ENCODE measurements around the gene ABCC8. TPM values are rescaled to one million over a fixed set of nuclear protein-coding genes. Genes with fewer than 3 reads are reported as not detected.

ABCC8 gene
- total RNA-seq, 1 experiment from 2014 or later = 2.4 TPM

DNA sequence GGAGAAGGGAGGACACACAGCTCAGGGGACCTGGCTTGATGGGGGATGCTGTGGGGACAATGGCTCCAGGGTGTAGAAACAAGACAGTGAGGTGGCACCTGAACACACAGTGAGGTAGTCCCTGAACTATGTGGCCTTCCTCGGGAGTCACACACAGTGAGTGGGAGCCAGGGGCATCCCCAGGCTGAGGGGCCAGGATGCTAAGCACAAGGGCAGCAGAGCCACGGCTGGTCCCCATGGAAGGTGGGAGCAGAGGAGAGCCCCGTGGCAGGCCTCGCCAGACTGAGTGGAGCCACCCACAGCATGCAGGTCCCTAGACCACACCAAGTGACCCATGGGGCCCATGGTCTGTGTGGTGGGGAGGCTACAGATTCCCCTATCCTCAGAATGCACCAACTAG, 26.0 kb upstream of the ABCC8 start:
- Histone ChIP-seq H3K14ac (ENCODE audit: insufficient read depth, low read length) (no peak overlapping the region; the same call in 1 of the 2 replicates), H4K8ac (replicated peaks; ENCODE audit: insufficient read length, low read depth, low read length) (no peak overlapping the region), H2BK12ac (ENCODE audit: insufficient read length, low read depth, low read length) (no peak overlapping the region), H4K20me1 (ENCODE audit: control insufficient read depth, insufficient read depth, insufficient read length) (no peaks in the 10 kb centered on the region), H3K4ac (ENCODE audit: low read depth, low read length) (no peak overlapping the region), H4K5ac (ENCODE audit: insufficient read length, low read depth, low read length) (no peak overlapping the region), H3K23ac (ENCODE audit: insufficient read length, low read depth, low read length) (no peak overlapping the region), H3K27ac (ENCODE audit: insufficient read length, low read depth, low read length) (no peak overlapping the region), H2BK5ac (ENCODE audit: insufficient read length, low read length) (no peak overlapping the region), H2BK20ac (ENCODE audit: low read depth, low read length, poor library complexity, severe bottlenecking) (no peak overlapping the region), H3K9ac (ENCODE audit: extremely low read depth, insufficient read length, low read length) (no peak overlapping the region), H2AFZ (ENCODE audit: low read length) (no peak overlapping the region), H3K4me2 (ENCODE audit: insufficient read depth, insufficient read length, low read length) (no peak overlapping the region), H3T11ph (ENCODE audit: low read length) (no peak overlapping the region), H3K23me2 (ENCODE audit: insufficient read length, low read depth, low read length, poor library complexity, severe bottlenecking) (no peaks in the 10 kb centered on the region), H2AK5ac (ENCODE audit: insufficient read length, low read length) (no peak overlapping the region), H3K27me3 (ENCODE audit: insufficient read depth, low read length) (no peaks in the 10 kb centered on the region), H3K18ac (ENCODE audit: insufficient read length, low read depth, low read length) (no peak overlapping the region), H3K79me1 (ENCODE audit: insufficient read depth, low read depth, low read length, poor library complexity, severe bottlenecking) (no peaks in the 10 kb centered on the region), H4K91ac (ENCODE audit: insufficient read length, low read depth, low read length) (no peak overlapping the region), H3K79me2 (ENCODE audit: insufficient read depth, low read length) (no peaks in the 10 kb centered on the region), H3K4me1 (ENCODE audit: insufficient read depth, low read length) (no peaks in the 10 kb centered on the region; the same call in 1 of the 2 replicates), H3K56ac (ENCODE audit: insufficient read length, low read depth, low read length) (no peak overlapping the region), H3K9me3 (ENCODE audit: control insufficient read depth, low read depth, low read length) (no peaks in the 10 kb centered on the region), H2BK15ac (ENCODE audit: low read depth, low read length) (no peak overlapping the region), H2BK120ac (ENCODE audit: low read depth, low read length, poor library complexity, severe bottlenecking) (no peak overlapping the region)
- TF ChIP-seq, protein P1, sequence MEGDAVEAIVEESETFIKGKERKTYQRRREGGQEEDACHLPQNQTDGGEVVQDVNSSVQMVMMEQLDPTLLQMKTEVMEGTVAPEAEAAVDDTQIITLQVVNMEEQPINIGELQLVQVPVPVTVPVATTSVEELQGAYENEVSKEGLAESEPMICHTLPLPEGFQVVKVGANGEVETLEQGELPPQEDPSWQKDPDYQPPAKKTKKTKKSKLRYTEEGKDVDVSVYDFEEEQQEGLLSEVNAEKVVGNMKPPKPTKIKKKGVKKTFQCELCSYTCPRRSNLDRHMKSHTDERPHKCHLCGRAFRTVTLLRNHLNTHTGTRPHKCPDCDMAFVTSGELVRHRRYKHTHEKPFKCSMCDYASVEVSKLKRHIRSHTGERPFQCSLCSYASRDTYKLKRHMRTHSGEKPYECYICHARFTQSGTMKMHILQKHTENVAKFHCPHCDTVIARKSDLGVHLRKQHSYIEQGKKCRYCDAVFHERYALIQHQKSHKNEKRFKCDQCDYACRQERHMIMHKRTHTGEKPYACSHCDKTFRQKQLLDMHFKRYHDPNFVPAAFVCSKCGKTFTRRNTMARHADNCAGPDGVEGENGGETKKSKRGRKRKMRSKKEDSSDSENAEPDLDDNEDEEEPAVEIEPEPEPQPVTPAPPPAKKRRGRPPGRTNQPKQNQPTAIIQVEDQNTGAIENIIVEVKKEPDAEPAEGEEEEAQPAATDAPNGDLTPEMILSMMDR (conservative IDR thresholded peaks at IDR 0.05) = no peak
- no peak for DNase-seq
- Mint-ChIP-seq H3K27me3 (ENCODE audit: low read depth) (peaks cover 13% of the 10 kb centered on the region), H3K36me3 (ENCODE audit: insufficient read depth in 1 of 3, low read depth in 3 of 3) (no peaks in the 10 kb centered on the region), H3K9me3 (no peaks in the 10 kb centered on the region), H3K27ac (no peak overlapping the region), H3K4me1 (peaks cover 7 to 15% of the 10 kb centered on the region in 2 experiments), H3K4me3 (no peak overlapping the region)
- no CpG with 5 or more reads among the region's 4 CpGs for WGBS (ENCODE audit: extremely low coverage, insufficient read length, low lambda C conversion rate)

All from H9 (cell line).